Fibroblast of skin of back (primary cell): ENCODE measurements around the gene WSB1.
"Not testable (repeated sequence)": the region's sequence is repeated elsewhere in the genome, so short reads cannot be mapped to it uniquely, and the experiment has no call there.

Experiments
- DNase-seq: peaks from one replicate; pipeline ENCODE4 v3.0.0-alpha.2; 2013

The WSB1 gene

GRCh38 chr17:27318228-27318627, 24.3 kb downstream of the WSB1 start:
- DNase-seq, result no peak

GRCh38 chr17:27318633-27319032, 24.7 kb downstream of the WSB1 start:
- DNase-seq, result no peak

- DNase-seq, result no peak
Observed at GRCh38 chr17:27319541-27320221, 25.8 kb downstream of the WSB1 start.

GRCh38 chr17:27320222-27320560, 26.3 kb downstream of the WSB1 start:
- DNase-seq, result no peak

GRCh38 chr17:27321372-27321771, 27.5 kb downstream of the WSB1 start:
- DNase-seq, result no peak

- no peak for DNase-seq
Observed at GRCh38 chr17:27322026-27322425, 28.1 kb downstream of the WSB1 start.

GRCh38 chr17:27322690-27323508, 29.0 kb downstream of the WSB1 start:
- DNase-seq, result no peak

GRCh38 chr17:27323538-27324215, 29.8 kb downstream of the WSB1 start:
- peak; percentile 54 for DNase-seq

- no peak for DNase-seq
Observed at GRCh38 chr17:27324771-27325339, 30.9 kb downstream of the WSB1 start.

- DNase-seq, result no peak
Observed at GRCh38 chr17:27326051-27326450, 32.1 kb downstream of the WSB1 start.

GRCh38 chr17:27326585-27326984, 32.7 kb downstream of the WSB1 start:
- no peak for DNase-seq

- no peak for DNase-seq
Observed at GRCh38 chr17:27327397-27327796, 33.5 kb downstream of the WSB1 start.

GRCh38 chr17:27327871-27328270, 34.0 kb downstream of the WSB1 start:
- DNase-seq, result no peak

- not testable (repeated sequence) for DNase-seq
Observed at GRCh38 chr17:27328686-27329085, 34.8 kb downstream of the WSB1 start.

GRCh38 chr17:27329146-27329805, 35.4 kb downstream of the WSB1 start:
- DNase-seq, result no peak

GRCh38 chr17:27332047-27332393, 38.1 kb downstream of the WSB1 start:
- DNase-seq, result no peak

- peak; percentile 97 for DNase-seq
Observed at GRCh38 chr17:27332485-27333409, 38.8 kb downstream of the WSB1 start.

GRCh38 chr17:27333410-27333980, 39.6 kb downstream of the WSB1 start:
- DNase-seq, result no peak

- DNase-seq, result no peak
Observed at GRCh38 chr17:27336184-27336583, 42.3 kb downstream of the WSB1 start.

- DNase-seq, result no peak
Observed at GRCh38 chr17:27338536-27338985, 44.6 kb downstream of the WSB1 start.

GRCh38 chr17:27339198-27339835, 45.4 kb downstream of the WSB1 start:
- DNase-seq, result no peak
